ENCODE results near the gene STPG4.

DNA sequence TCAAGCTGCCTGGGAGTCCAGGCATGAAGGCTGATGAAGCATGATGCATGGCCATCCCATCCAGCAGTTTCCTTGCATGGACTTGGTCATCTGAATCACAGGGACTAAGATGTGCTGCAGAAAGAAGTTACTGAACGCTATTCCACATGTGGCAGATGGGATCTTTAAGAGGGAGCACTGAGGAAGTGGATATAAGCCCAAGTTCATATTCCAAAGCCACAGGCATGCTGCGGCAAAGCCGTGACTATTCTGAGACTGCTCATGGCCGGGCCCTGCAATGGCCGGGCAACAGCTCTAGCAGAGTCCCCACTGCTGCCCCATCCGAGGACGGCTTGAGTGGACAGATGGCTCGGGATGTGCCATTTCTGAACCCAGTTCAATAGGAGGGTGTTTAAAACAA is 61.5 kb downstream of the STPG4 start:
- TF ChIP-seq, protein P1, sequence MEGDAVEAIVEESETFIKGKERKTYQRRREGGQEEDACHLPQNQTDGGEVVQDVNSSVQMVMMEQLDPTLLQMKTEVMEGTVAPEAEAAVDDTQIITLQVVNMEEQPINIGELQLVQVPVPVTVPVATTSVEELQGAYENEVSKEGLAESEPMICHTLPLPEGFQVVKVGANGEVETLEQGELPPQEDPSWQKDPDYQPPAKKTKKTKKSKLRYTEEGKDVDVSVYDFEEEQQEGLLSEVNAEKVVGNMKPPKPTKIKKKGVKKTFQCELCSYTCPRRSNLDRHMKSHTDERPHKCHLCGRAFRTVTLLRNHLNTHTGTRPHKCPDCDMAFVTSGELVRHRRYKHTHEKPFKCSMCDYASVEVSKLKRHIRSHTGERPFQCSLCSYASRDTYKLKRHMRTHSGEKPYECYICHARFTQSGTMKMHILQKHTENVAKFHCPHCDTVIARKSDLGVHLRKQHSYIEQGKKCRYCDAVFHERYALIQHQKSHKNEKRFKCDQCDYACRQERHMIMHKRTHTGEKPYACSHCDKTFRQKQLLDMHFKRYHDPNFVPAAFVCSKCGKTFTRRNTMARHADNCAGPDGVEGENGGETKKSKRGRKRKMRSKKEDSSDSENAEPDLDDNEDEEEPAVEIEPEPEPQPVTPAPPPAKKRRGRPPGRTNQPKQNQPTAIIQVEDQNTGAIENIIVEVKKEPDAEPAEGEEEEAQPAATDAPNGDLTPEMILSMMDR (IDR thresholded peaks at IDR 0.05; ENCODE audit: insufficient read depth, low read depth, low read length), result no peak
- TF ChIP-seq EZH2 (IDR thresholded peaks at IDR 0.05; ENCODE audit: insufficient read depth, low read length), result no peak

Data from astrocyte (in vitro differentiated cells and primary cell).